Esophagus (tissue), 2 donors: ENCODE measurements around the gene CREB5. TPM values are rescaled to one million over a fixed set of nuclear protein-coding genes. Genes with fewer than 3 reads are reported as not detected.

Experiments used
- H3K27ac ChIP-seq, 2 donors: one replicate each; pipeline ENCODE4 v1.5.1; 2013; ENCODE audit warnings: low read depth in 2 of 2, mild to moderate bottlenecking in 2 of 2, inconsistent platforms in 1 of 2, low read length in 1 of 2, moderate library complexity in 1 of 2
- H3K27me3 ChIP-seq, 2 donors: one replicate each; pipeline ENCODE4 v1.6.1; 2013; ENCODE audit warnings: low read length in 2 of 2, control low read depth in 1 of 2, mild to moderate bottlenecking in 1 of 2; ENCODE audit not compliant: insufficient read depth in 2 of 2, control insufficient read depth in 1 of 2
- H3K36me3 ChIP-seq, 2 donors: one replicate each; pipeline ENCODE4 v1.6.1; 2013; ENCODE audit warnings: low read length in 1 of 2; ENCODE audit not compliant: control insufficient read depth in 2 of 2, insufficient read depth in 2 of 2
- H3K4me1 ChIP-seq, 2 donors: one replicate each; pipeline ENCODE4 v1.6.1; 2013; ENCODE audit warnings: low read length in 1 of 2; ENCODE audit not compliant: control insufficient read depth in 2 of 2, insufficient read depth in 2 of 2
- H3K4me3 ChIP-seq, 2 donors: one replicate each; pipeline ENCODE4 v1.5.1; 2013; ENCODE audit warnings: low read length in 2 of 2, mild to moderate bottlenecking in 2 of 2, low read depth in 1 of 2, moderate library complexity in 1 of 2
- H3K9me3 ChIP-seq, 2 donors: one replicate each; pipeline ENCODE4 v1.6.1; 2013; ENCODE audit warnings: mild to moderate bottlenecking in 2 of 2, low read depth in 1 of 2, low read length in 1 of 2, moderate library complexity in 1 of 2; ENCODE audit not compliant: control insufficient read depth in 2 of 2, insufficient read depth in 1 of 2
- WGBS, 2 donors: extraction: QIAGEN DNeasy Blood & Tissue Kit; methylation state at CpG; one replicate each; pipeline ENCODE4 v1.1.7; 2013; 5-methylcytosine and 5-hydroxymethylcytosine counted together
- polyA plus RNA-seq, 2 donors: library from polyadenylated mRNA; stranded (reverse); fragments of 200-250 nt; gene quantifications; one replicate each; pipeline ENCODE4 v1.2.3, GENCODE V29; 2013
- donor health status: healthy with polysubstance abuse.
- donor health status: Bipolar disorder and iron deficiency.

The CREB5 gene
- polyA plus RNA-seq, 2 donors, result 0.67 to 1.2 TPM

DNA sequence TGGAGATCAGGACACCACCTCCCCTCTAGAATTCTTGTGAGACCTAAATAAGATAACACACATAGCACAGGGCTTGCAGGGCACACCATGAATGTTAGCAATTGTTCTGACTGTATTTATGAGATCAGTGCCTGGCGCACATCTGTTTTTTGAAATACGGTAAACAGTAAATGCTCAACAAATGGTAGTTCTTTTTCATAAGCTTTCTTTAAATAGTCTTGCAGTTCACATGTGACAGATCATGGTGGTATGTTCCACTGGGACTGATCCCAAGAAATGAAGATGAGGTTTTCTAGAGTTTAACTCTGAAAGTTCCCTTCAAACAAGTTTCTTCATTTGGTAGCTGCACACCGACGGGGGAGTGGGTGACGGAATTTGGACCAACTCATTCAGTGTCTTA, 34.8 kb downstream of the CREB5 start:
- 88 to 92% methylated on average over 5 of the region's 5 CpGs for WGBS, 2 donors
- no peak overlapping the region for H3K4me3 ChIP-seq
- no peaks in the 10 kb centered on the region for H3K4me1 ChIP-seq
- H3K36me3 ChIP-seq, result no peaks in the 10 kb centered on the region
- no peaks in the 10 kb centered on the region for H3K27me3 ChIP-seq
- H3K27ac ChIP-seq, result no peak overlapping the region
- no peaks in the 10 kb centered on the region for H3K9me3 ChIP-seq

GRCh38 chr7:28448708-28449107, 36.4 kb downstream of the CREB5 start:
- Histone ChIP-seq H3K4me3 (no peak overlapping the region), H3K9me3 (no peaks in the 10 kb centered on the region), H3K27me3 (no peaks in the 10 kb centered on the region), H3K27ac (no peak overlapping the region), H3K4me1 (no peaks in the 10 kb centered on the region), H3K36me3 (no peaks in the 10 kb centered on the region)
- WGBS, 2 donors, result 60 to 66% methylated on average over 4 of the region's 4 CpGs

GRCh38 chr7:28452681-28453080, 40.4 kb downstream of the CREB5 start:
- no peaks in the 10 kb centered on the region for H3K27me3 ChIP-seq
- H3K36me3 ChIP-seq, result no peaks in the 10 kb centered on the region
- H3K4me1 ChIP-seq, result no peaks in the 10 kb centered on the region
- no peaks in the 10 kb centered on the region for H3K9me3 ChIP-seq
- H3K27ac ChIP-seq, result no peak overlapping the region
- 66 to 69% methylated on average over 2 of the region's 2 CpGs for WGBS, 2 donors
- no peak overlapping the region for H3K4me3 ChIP-seq

DNA sequence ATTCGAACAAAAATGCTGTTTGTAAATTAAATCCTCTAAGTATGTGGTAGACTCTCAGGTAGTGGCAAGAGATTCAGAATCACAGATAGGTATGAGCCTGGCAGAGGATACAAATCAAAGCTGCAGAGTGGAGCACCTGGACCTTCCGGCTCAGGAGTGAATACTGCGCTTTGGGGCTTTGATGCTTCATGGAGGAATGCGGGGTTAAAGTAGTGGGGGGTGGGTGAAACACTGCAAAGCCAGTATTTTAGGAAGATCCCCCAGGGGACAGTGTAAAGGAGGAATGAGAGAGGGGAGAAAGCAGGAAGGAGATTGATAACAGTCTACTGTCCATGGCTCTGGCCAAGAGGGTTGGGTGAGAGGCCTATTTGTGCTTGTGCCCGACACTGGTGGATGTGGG, 43.2 kb downstream of the CREB5 start:
- H3K27me3 ChIP-seq, result no peaks in the 10 kb centered on the region
- H3K9me3 ChIP-seq, result no peaks in the 10 kb centered on the region
- 82 to 86% methylated on average over 5 of the region's 5 CpGs for WGBS, 2 donors
- no peaks in the 10 kb centered on the region for H3K4me1 ChIP-seq
- H3K36me3 ChIP-seq, result no peaks in the 10 kb centered on the region
- no peak overlapping the region for H3K4me3 ChIP-seq
- H3K27ac ChIP-seq, result no peak overlapping the region

GRCh38 chr7:28456044-28456443, 43.7 kb downstream of the CREB5 start:
- H3K27ac ChIP-seq, result no peak overlapping the region
- WGBS, 2 donors, result 26 to 41% methylated on average over 1 of the region's 1 CpG
- no peaks in the 10 kb centered on the region for H3K9me3 ChIP-seq
- no peak overlapping the region for H3K4me3 ChIP-seq
- no peaks in the 10 kb centered on the region for H3K36me3 ChIP-seq
- no peaks in the 10 kb centered on the region for H3K27me3 ChIP-seq
- H3K4me1 ChIP-seq, result no peaks in the 10 kb centered on the region

- H3K36me3 ChIP-seq, result no peaks in the 10 kb centered on the region
- no peak overlapping the region for H3K27ac ChIP-seq
- no peaks in the 10 kb centered on the region for H3K27me3 ChIP-seq
- 79 to 91% methylated on average over 8 of the region's 8 CpGs for WGBS, 2 donors
- H3K4me1 ChIP-seq, result no peaks in the 10 kb centered on the region
- H3K9me3 ChIP-seq, result no peaks in the 10 kb centered on the region
- H3K4me3 ChIP-seq, result no peak overlapping the region
Observed at GRCh38 chr7:28458732-28459131, 46.4 kb downstream of the CREB5 start.

DNA sequence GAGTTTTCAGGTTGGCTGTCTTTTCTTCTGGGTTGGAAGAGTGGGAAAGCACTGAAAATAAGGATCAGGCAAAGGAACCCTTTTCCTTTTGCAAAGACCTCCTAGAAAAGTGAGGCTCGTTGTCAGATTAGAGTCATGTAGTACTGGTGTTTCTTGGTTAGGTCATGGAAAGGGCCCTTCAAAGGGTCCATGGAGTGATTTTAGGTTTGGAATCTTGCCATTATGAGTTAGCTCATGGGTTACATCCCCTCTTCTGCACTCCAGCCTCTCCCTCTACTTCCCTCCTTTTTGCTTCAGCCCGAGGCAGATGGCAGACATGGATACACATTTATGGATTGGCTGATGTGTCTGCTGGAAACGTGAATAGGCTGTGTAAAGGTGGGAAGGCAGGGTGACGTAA, 47.0 kb downstream of the CREB5 start:
- WGBS, 2 donors, result 82 to 89% methylated on average over 4 of the region's 4 CpGs
- Histone ChIP-seq H3K4me3 (no peak overlapping the region), H3K36me3 (no peaks in the 10 kb centered on the region), H3K27ac (no peak overlapping the region), H3K27me3 (no peaks in the 10 kb centered on the region), H3K4me1 (no peaks in the 10 kb centered on the region), H3K9me3 (no peaks in the 10 kb centered on the region)

GRCh38 chr7:28465697-28466096, 53.4 kb downstream of the CREB5 start:
- 80 to 87% methylated on average over 2 of the region's 2 CpGs for WGBS, 2 donors

DNA sequence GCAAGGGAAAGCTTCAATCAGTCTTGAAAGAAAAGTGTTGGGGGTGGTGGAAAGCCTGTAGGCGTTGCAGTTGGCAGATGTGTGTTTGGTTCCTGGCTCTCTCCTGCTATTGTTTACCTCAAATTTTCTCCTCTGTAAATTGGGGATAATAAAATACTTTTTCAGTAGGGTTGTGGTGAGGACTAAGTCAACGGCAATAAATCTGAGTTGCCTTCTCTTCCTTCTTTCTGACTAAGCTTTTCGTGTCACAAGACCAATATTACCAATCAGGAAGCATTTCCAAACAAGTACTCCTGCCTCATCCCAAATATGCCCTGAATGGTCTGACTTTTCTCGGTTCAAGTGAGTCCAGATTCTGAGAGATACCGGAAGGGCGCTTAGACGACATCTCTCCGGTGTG, 54.0 kb downstream of the CREB5 start:
- no peaks in the 10 kb centered on the region for H3K9me3 ChIP-seq
- no peak overlapping the region for H3K4me3 ChIP-seq
- 78 to 81% methylated on average over 8 of the region's 8 CpGs for WGBS, 2 donors
- H3K27me3 ChIP-seq, result no peaks in the 10 kb centered on the region
- H3K27ac ChIP-seq, result no peak overlapping the region
- no peaks in the 10 kb centered on the region for H3K4me1 ChIP-seq
- no peaks in the 10 kb centered on the region for H3K36me3 ChIP-seq

More at GRCh38 chr7:28465697-28466096, 53.4 kb downstream of the CREB5 start:
- no peaks in the 10 kb centered on the region for H3K4me1 ChIP-seq
- H3K9me3 ChIP-seq, result no peaks in the 10 kb centered on the region
- H3K36me3 ChIP-seq, result no peaks in the 10 kb centered on the region
- no peak overlapping the region for H3K27ac ChIP-seq
- no peaks in the 10 kb centered on the region for H3K27me3 ChIP-seq
- H3K4me3 ChIP-seq, result no peak overlapping the region

DNA sequence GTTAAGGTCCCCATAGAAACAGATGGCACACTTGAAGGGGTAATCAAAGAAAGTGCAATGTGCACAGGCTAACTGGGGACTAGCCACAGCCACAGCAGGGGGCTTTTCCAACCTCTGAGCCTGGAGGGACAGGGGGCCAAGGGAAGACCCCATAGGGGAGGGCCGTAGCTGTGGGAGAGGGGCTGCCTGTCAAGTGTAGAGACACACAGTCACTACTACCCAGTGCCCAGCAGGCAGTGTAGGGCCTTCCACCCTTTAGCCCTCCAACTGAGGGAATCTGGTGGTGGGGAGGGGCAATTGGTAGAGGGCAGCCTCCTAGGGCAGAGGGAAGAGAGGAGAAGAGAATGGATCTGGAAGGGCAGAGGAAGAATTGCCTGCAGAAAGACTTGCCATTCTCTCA, 54.6 kb downstream of the CREB5 start:
- Histone ChIP-seq H3K4me1 (no peaks in the 10 kb centered on the region), H3K4me3 (no peak overlapping the region), H3K27ac (no peak overlapping the region), H3K27me3 (no peaks in the 10 kb centered on the region), H3K9me3 (no peaks in the 10 kb centered on the region), H3K36me3 (no peaks in the 10 kb centered on the region)
- 43 to 65% methylated on average over 1 of the region's 1 CpG for WGBS, 2 donors
